Measurements from ENCODE around the gene RNU1-2.
"Not testable (repeated sequence)": the region's sequence is repeated elsewhere in the genome, so short reads cannot be mapped to it uniquely, and the experiment has no call there.

Gene RNU1-2

DNA sequence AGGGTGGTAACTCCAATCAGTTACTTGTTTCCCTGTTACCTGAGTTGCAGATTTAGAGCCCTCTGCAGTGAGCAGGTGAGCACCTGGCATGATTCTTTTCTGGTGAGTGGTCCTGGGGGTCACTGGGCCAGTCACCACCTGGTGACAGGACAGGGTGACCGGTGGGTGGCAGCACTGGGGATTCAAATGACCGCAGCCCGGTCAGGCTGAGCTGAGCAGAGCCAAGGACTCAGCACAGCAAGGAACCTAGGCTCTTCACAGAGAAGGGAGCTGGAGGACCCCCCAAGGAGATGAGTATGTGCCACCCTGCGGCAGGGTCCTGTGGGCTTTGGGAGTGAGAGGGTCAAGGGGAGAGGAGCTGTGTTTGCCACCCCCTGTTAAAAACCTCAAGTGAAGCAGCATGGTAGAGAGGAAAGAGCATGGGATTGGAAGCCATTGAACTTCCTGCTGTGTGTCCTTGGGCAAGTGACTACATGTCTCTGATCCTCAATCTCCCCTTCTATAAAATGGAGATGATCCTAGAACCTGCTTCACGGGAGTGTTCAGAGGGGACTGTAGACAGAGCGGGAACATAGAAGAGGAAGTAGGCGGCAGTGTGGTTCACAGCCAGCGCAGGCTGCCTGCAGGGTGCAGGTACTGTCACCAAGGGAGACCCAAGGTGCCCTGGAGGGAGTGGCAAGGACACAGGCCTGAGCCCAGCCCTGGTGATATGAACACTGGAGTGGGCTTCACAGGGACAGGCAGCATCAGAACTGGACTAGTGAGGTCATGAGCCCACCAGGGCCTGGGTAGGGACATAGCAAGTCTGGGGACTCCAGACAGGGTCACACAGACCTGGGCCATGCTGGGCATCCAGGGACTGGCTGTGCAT lies 16.3 kb downstream of the RNU1-2 start:
- DNase-seq (ENCODE audit: low spot score): not testable (repeated sequence)

DNA sequence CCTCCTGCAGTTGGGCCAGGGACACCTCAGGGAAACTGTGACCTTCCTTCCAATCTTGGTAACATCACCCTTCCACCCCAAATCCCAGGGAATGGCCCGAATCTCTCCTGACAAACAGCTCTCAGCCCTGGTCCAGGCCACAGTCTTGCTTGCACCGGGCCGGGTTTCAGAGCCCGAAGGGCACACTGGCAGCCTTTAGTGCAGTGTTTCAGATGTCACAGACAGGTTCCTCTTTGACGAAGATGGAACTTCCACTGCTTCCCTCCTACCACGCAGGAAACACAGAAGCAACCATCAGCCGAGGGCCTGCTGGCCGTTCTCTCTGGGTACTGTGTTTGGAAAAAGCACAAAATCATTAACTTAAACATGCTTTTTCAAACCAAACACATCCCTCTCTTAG lies 17.0 kb downstream of the RNU1-2 start:
- not testable (repeated sequence) for DNase-seq (ENCODE audit: low spot score)

DNA sequence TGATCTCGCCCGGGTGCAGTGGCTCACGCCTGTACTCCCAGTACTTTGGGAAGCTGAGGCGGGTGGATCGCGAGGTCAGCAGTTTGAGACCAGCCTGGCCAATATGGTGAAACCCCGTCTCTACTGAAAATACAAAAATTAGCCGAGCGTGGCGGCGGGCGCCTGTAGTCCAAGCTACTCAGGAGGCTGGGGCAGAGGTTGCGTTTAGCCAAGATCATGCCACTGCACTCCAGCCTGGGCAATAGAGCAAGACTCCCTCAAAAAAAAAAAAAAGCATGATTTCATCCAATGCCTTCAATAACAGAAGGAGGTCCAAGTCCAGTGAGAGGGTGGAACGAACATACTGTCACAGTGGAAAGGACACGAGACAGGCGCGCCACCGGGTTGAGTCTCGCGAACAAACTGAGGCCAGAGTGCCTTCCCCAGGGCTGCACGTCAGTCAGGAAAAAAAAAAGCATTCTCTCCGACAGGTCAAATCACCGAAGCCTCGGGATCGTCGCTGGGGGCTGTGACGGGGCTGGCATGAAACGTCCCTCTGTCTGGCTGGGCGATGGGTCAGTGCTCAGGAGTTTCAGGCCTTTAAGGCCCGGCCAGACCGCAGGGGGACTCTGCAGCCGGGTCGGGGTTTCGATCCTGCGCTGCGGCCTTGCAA lies 17.5 kb downstream of the RNU1-2 start:
- DNase-seq (ENCODE audit: low spot score): no peak

DNA sequence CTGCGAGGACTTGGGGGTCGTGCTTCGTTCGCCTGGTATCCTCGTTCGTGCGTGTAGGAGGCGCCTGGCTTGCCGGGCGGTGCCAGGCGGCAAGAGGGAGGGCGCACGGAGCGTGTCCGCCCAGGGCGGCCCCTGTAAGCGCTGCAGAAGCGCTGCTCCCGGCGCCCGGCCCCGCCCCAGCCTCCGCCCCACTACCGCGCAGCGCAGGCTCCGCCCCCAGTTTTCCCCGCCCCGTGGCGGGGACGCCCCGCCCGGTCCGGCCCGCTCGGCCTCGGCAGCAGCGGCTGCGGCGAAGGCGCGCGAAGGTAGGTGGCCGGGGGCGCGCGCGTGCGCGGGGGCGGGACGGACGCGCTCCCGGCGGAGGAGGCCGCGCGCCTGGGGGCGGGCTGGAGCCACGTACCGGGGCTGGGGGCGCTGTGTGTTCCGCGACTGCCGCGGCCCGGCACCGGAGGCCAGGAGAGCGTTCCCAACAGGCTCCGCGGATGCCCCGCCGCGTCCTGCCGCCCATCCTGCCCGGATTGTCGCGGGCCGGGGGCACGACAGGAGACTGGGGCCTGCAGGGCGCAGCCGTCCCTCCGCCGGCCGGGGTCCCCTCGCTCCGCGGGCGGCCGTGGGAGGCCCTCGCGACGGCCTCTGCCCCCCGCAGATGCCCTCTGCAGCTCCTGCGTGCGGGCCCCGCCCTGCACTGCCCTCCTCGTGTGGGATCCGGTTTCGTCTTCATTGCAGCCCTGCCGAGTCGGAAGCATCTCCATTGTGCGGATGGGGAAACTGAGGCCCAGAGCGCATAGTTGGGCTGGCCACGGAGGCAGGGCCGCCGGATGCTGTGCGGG lies 18.3 kb downstream of the RNU1-2 start:
- peak; percentile 100 for DNase-seq (ENCODE audit: low spot score)

DNA sequence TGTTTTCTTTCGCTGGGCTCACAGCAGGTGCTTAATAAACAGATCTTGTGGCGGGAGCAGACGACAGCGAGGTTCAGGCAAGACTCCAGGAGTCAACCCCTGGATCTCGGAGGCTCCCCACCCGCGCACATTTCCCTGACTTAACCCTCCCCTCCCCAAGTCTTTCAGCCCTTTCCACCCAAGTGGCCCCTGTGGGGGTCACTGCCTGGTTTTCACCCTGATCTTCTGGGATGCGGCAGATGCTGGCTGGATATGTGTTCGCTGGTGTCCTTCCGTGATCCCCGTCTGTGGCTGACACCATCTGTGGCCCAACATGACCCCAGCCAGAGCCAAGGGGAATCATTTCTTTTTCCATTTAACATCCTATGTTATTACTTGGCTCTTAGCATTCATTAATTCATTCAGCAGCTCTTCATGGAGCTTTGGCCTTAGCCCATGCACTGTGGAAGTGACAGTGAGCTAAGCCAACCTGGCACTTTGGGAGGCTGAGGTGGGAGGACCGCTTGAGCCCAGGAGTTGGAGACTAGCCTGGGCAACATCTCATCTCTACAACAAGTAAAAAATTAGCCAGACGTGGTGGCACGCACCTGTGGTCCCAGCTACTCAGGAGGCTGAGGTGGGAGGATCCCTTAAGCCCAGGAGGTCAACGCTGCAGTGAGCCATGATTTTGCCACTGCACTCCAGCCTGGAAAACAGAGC lies 19.3 kb downstream of the RNU1-2 start:
- DNase-seq (ENCODE audit: low spot score): peak; percentile 35

DNA sequence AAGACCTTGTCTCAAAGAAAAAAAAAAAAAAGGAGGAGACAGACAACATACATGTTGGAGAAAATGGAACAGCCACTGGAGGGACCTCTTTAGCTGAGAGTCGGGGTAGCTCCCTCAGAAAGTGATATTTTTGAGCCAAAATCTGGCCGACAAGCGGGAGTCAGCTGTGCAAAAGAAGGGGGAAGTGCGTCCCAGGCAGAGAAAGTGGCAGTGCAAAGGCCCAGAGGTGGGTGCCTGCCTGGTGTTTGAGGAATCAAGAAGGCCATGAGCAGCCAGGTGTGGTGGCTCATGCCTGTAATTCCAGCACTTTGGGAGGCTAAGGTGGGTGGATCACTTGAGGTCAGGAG lies 19.8 kb downstream of the RNU1-2 start:
- no peak for DNase-seq (ENCODE audit: low spot score)

DNA sequence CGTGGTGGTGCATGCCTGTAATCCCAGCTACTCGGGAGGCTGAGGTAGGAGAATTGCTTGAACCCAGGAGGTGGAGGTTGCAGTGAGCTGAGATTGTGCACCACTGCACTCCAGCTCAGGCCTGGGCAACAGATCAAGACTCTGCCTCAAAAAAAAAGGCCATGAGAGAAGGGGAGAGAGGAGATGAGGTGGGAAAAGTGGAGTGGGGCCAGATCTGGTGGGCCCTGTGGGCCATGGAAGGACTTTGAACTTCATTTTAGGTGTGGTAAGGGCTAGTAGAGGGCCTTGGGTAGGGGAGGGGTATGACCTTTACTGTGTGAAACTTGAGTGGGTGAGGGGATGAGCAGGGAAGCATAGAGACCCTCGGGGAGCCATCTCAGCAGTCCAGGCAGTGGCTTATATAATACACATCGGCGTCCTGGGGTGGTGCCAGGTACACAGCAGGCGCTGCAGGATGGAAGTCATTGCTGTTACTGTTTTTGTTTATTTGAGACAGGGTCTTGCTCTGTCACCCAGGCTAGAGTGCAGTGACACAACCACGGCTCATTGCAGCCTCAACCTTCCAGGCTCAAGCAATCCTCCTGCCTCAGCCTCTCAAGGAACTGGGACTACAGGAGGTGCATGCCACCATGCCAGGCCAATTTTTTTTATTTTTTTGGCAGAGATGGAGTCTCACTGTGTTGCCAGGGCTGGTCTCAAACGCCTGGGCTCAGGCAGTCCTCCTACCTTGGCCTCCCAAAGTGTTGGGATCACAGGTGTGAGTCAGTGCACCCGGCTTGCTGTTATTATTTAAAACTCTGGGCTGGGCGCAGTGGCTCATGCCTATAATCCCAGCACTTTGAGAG lies 20.5 kb downstream of the RNU1-2 start:
- not testable (repeated sequence) for DNase-seq (ENCODE audit: low spot score)

DNA sequence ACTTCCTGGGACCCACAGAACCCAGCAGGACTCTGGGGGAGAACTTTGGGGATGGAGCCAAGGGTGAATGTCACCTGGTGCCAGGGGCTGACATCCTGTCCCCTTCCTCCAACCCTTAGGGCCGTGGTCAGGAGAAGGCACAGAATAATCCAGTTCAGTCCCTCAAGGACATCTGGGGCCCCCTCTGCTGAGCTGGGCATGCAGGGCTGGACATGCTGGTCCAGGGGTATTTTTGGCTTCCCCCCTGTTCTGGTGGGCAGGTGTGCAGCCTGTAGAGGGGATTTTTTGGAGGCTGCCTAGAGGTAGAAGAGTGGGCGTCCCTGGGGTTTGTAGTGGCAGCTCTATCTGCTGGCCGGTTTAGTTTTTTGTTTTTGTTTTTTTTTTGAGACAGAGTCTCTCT lies 22.6 kb downstream of the RNU1-2 start:
- no peak for DNase-seq (ENCODE audit: low spot score)

DNA sequence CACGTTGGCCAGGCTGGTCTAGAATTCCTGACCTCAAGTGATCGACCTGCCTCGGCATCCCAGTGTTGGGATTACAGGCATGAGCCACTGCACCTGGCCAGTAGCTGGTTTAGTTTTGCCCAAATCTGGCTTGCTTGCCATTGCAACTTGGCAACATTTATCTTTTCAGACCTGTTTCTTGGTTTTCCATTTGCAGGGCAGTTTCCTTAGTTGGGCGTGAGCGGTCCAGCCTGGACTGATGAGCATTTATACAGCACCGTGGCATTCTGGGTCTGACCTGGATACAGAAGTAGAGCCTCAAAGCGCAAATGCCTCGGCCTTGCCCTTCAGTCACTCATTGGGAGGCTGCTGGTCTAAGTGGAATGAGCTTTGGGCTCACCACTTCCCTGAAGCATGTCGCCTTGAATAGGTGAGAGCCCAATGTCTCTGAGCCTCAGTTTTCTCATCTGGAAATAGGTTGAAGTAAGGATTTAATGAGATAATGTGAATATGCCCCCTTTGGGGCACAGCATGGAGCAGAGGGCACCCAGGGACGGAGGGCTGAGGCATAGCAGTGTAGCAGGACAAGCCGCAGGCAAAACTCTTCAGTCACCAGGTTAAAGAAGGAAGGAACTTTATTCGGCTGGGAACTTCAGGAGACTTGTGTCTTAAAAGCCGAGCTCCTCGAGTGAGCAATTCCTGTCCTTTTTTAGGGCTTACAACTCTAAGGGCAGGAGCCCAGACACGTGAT lies 23.3 kb downstream of the RNU1-2 start:
- DNase-seq (ENCODE audit: low spot score): not testable (repeated sequence)

DNA sequence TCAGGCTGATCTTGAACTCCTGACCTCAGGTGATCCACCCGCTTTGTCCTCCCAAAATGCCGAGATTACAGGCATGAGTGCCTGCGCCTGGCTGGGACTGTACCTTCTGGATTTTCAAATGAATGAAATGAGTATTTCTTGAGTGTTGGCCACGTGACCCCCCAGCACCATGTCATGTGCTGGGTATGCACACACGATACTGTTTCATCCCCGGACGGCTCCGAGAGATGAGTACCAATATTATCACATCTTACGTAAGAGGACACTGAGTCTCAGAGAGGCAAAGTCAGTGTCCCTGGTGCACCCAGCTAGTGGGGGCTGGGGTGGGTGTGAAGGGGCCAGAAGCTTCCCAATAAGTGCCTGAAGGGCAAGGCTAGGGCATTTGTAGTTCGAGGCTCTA lies 25.2 kb downstream of the RNU1-2 start:
- no peak for DNase-seq (ENCODE audit: low spot score)

DNA sequence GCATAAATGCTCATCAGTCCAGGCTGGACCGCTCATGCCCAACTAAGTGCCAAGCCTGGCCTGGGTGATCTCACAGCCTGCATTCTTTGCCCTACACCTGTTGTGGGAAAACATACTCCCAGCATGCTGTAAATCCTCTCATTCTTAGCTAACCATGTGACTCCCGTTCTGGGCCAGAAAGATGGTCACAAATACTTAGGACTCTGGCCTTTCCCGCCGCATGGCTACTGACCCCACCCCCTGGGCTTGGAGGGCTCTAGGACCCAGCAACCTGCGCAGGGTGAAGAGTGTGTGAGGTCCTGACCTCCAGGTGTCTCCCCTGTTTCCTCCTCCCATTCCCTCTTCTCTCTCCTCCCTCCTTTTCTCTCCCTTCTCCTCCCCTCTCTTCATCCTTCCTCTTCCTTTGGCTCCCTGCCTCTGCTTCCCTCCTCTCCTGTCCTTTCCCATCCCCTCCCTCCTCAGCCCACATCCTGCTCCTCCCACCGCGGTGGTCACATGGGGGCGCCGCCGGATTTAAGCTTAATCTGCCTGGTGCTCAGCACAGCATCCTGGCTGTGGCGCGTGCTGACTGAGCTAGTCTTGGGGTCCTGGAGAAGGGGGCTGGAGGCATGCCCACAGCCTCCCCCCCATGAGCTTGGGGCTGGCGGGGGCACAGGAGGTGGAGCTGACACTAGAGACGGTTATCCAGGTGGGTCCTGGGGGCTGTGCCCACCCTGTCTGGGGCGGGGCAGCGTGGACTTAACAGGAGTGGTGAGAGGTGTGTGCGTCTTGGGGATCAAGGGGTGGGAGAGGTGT lies 25.8 kb downstream of the RNU1-2 start, which contains the start of gene CROCC:
Gene CROCC (plus strand): TSS at position 541 of the 795 bp plus-strand sequence. CDS start 88 bp downstream, at position 629.
- peak; percentile 35 for DNase-seq (ENCODE audit: low spot score)

DNA sequence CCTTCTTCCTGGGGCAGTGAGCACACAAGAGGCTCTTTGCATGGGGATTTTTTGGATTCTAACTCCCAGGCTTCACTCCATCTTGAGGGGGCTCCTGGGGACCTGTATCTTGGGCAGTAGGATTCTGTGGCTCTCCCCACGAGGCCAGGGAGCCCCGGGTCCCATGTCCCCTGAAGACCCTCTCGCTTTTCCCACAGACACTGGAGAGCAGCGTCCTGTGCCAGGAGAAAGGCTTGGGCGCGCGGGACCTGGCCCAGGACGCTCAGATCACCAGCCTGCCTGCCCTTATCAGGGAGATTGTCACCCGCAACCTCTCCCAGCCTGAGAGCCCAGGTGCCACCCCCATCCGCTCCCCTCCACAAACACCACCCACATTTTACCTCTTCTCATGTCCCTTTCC lies 26.7 kb downstream of the RNU1-2 start:
- no peak for DNase-seq (ENCODE audit: low spot score)

DNA sequence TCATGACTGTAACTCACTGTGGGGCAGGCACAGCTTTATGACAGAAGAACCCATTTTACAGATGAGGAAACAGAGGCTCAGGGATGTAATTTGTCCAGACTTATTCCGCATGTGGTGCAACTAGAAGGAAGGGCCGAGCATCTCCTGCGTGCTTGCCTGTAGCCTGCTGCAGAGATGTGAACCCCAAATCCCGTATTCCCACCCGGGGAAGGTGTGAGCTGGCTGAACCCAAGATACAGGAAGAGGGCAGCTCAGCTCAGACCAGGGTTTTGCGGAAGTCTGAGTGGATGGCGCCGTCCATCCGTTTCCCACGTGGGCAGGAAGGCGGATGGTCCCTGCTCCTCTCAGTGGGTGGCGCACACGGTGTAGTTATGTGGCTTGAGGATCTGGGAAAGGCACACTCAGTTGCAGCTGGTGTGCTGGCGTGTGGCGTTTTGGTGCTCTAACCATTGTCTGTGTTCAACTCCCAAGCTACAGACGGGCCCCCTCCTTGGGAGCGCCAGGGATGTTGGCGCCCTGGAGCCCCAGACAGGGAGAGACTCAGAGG lies 27.2 kb downstream of the RNU1-2 start:
- DNase-seq (ENCODE audit: low spot score): no peak

DNA sequence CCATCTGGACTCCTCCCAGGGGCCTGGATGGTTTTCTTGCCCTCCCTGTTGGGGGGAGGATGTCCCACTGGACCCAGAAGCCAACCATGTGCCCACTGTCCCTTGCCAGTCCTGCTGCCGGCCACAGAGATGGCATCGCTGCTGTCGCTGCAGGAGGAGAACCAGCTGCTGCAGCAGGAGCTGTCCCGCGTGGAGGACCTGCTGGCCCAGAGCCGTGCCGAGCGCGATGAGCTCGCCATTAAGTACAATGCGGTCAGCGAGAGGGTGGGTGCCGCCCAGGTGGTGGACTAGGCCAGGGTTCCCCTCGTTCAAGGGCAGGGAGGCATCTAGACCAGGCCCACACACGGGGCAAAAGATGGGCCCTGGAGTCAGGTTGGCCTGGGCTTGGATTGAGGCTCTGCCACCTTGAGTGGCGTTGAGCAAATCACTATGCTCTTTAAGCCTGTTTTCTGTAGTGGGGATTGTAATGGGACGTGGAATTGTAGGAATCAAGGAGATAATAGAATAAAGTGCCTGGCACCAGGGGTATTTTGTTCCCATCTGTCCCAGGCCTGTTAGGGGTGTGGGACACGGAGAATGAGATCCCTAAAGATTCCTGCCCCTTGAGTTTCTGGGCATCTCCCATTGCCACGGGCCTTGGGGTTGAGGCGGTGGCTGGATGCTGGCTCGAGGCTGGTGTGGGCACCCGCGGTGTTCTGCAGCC lies 28.6 kb downstream of the RNU1-2 start:
- DNase-seq (ENCODE audit: low spot score): no peak

DNA sequence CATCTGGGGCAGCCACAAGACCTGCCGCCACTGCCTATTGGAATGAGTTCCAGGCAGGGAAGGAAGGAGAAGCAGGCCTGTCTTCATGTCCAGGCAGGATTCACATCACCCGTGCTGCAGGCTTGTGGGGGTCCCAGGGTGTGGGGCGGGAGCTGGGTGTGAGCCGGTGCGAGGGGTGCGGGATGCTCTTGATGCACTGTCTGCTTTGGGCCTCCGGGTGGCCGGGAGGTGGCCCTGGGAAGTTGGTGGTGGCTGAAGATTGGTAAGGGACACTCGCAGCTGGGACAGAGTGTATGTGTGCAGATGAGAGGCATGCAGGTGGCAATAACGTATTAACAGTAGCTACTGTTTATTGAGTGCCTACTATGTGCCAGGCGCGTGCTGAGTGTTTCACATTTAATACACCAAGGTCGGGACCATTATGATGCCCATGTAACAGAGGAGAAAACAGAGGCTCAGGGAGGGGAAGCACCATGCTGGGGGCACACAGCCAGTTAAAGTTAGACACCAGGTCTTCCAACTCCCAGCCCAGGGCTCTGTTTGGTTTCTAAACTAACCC lies 29.2 kb downstream of the RNU1-2 start:
- peak; percentile 49 for DNase-seq (ENCODE audit: low spot score)

DNA sequence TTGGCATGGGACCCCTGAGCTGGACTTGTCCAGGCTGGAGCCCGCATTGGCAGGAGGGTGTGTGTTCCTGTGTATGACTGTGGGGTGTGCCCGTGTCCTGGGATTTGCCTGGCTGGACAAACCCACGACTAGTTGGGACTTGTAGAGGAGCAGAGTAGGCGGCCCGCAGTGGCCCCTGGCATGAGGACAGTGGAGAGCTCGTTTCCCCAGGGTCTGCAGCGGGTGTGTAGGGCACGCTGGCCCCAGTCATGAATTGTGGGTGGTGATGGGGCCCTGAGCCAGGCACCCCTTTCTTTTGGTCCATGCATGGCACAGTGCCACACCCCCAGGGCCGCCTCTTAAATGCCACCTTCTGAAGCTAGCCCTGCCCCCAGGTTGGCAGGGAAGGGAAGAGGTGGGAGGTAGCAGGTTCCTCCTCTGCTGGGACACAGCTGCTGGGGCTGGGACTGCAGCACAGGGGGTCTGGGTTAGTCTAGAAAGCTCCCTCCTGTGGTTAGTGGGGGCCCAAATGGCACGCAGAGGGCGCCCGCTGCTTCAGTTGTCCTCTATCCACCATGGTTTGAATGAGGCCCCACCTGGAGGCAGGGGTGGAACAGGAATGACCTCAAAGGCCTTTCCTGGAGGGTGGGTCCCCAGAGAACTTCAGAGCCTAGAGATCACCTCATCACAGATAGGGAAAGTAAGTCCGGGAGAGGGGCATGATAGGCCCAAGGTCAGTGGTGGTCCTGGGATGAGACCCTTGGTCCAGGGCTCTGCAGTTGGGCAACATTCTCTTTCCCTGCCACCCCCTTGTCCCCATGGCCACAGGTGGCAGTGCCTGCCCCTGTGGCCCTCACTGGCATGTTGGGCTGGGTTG lies 30.1 kb downstream of the RNU1-2 start:
- DNase-seq (ENCODE audit: low spot score): peak; percentile 35

DNA sequence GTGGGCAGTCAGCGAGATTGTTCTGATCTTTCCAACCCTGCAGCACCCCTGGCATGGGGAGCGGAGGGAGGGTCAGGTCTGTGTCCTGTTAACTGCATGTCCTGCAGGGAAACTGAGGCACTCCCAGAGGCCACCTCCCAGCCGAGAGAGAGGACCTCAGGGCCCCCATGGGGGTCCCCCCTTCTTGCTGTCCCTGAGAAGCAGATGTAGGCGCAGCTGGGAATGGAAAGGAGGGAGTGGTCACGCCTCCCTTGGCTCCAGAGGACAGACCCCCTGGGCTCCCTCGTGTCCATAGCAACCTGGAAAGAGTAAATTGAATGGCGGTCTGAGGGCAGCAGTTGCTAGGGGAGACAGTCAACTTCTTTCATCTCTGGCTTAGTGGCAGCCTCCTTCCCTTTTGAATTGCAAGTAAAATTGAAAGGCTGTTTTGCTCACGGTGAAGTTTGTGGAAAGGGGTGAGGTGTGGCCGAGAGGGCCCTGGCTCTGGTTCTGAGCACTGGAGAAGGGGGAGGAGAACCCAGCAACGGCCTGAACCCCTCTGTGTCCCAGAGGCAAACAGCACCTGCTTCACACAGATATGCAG lies 30.8 kb downstream of the RNU1-2 start:
- no peak for DNase-seq (ENCODE audit: low spot score)
